ENCODE data around the gene GIPC3.

DNA sequence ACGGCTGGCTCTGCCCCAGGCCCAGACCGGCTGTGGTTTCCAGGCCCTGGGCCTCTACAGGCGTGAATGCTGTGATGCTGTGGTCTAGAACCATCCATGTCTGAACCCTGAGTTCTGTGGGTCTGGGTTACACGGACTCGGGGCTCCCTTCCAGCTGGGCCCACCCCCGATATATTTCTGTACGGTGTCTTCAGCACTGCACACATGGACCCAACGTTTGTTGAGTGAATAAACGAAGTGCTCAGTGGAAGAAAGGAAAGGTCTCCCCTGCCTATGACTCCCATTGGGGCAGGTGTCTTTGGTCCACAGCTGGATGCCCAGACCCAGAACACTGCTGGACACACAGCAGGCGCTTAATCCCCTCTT lies 39.6 kb upstream of the GIPC3 start:
- TF ChIP-seq, protein P1, sequence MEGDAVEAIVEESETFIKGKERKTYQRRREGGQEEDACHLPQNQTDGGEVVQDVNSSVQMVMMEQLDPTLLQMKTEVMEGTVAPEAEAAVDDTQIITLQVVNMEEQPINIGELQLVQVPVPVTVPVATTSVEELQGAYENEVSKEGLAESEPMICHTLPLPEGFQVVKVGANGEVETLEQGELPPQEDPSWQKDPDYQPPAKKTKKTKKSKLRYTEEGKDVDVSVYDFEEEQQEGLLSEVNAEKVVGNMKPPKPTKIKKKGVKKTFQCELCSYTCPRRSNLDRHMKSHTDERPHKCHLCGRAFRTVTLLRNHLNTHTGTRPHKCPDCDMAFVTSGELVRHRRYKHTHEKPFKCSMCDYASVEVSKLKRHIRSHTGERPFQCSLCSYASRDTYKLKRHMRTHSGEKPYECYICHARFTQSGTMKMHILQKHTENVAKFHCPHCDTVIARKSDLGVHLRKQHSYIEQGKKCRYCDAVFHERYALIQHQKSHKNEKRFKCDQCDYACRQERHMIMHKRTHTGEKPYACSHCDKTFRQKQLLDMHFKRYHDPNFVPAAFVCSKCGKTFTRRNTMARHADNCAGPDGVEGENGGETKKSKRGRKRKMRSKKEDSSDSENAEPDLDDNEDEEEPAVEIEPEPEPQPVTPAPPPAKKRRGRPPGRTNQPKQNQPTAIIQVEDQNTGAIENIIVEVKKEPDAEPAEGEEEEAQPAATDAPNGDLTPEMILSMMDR (conservative IDR thresholded peaks at IDR 0.05; ENCODE audit: low read depth, low read length): no peak
- no peak for TF ChIP-seq EZH2 (IDR thresholded peaks at IDR 0.05; ENCODE audit: borderline replicate concordance, low read depth, low read length, poor library complexity, severe bottlenecking)
